DMS153 treated with DMSO at 0.1 percent for 48 hours (cell line): ENCODE data around the gene CST3.

Experiments used
- DNase-seq: peaks from one replicate; lab custom pipeline; 2025; ENCODE audit not compliant: unreplicated experiment; lab: John Stamatoyannopoulos, UW

Gene CST3

GRCh38 chr20:23604306-23604705 lies 33.4 kb downstream of the CST3 start:
- no peak for DNase-seq

DNA sequence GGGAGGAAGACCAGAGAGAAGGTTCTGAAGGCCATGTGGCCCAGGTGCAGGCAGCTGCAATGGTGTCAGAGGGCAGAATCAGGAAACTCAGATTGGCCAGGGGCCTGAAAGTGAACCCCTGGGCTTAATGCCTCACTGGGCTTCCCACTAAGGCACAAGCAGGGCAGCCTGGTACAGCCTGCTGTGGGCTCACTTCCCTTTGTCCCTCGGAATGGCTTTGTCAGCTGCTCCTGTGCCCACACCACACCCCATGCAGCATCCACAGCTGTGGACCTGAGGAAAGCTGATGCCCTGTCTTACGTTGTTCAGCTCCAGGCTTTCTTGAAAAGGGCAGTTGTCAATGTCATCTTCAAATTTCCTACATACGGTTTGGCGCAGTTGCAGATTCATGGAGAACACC lies 34.4 kb downstream of the CST3 start:
- no peak for DNase-seq

DNA sequence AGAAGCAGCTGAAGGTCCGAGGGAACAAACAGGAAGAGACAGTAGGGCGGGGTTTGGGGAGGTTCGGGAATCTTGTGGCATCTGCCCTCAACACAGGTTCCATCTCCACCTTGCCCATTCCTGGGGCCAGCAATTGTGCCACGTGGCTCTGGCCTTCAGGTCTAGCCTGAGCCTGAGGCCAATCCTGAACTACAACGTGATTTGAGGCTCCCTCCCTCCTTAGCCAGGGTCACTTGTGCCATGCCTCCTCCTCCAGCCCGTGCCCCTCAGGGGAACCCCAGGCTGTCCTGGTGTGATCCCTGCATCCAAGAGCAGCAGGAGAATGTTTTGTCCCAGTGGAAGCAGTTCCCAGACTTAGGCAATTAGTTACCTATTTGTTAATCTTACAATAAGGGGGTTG lies 35.1 kb downstream of the CST3 start:
- no peak for DNase-seq

DNA sequence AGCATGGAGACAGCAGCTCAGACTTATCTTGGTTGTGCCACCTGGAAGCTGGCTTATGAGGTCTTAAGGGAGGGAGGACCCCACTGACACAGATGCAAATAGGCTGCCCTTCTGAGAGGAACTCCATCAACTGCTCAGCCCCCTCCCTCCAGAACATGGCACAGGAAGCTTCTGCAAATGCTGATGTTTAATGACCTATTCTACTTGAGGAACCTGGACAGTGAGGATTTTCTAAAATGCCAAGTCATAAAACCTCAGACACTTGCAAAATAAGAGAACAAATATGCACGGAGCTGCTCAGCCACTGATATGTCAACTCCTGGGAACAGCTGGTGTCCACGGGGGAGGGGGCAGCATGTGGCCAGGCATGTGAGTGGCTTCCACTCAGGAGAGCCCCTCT lies 35.5 kb downstream of the CST3 start:
- no peak for DNase-seq

DNA sequence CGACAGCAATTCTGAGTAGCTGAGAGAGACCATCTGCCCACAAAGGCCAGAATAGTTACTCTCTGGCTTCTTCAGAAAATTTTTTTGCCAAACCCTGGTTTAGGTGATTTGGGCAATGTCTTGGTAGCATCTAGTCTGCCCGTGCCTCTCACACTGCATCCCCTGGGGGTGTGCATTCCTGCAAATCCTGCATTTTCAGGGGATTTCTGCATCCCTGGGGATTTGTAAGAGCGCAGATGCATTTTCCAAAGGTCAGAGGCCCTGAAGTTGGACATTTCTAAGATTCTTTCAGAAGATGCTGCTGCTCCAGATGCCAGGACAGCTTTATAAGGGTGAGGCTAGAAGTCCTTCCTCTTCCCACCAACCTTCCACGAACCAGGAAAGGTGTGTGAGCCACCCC lies 36.0 kb downstream of the CST3 start:
- DNase-seq: no peak

DNA sequence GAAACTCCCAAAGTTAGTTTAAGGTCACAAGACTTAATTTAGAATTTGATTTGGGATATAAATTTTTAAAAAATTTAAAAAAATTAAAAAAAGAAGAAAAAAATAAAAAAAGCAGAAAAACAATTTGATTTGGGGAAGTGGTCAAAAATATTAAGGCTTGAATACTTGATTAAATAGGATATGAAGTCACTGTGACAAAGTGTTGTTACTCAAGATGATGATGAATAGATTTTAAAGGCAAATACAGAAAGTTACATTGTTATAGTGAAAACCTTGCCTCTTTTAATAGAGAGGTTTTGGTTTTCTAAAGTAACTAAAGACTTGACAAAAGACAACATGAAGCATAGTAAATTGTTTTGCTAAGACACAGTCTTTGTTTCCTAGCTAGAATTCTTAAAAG lies 39.3 kb downstream of the CST3 start:
- no peak for DNase-seq

- DNase-seq: no peak
Measured at GRCh38 chr20:23596579-23597250, 41.0 kb downstream of the CST3 start.

DNA sequence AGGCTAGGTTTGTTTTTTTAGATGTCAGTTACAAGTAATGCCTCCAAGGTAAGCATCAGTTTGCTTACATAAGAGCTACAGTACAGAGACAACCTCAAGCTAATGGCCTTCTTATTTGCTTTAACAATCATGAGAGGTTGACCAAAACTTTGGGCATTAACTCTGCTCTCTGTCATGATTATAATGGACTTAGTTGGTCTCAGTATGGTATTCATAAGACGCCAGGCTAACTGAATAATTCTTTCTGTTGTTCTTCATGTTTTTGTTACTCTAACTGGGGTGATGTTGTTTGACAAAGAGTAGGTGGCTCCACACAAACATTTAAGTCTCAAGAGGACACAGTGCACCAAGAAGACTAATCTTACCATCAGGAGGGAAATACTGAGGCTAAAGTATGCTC lies 41.8 kb downstream of the CST3 start:
- no peak for DNase-seq

DNA sequence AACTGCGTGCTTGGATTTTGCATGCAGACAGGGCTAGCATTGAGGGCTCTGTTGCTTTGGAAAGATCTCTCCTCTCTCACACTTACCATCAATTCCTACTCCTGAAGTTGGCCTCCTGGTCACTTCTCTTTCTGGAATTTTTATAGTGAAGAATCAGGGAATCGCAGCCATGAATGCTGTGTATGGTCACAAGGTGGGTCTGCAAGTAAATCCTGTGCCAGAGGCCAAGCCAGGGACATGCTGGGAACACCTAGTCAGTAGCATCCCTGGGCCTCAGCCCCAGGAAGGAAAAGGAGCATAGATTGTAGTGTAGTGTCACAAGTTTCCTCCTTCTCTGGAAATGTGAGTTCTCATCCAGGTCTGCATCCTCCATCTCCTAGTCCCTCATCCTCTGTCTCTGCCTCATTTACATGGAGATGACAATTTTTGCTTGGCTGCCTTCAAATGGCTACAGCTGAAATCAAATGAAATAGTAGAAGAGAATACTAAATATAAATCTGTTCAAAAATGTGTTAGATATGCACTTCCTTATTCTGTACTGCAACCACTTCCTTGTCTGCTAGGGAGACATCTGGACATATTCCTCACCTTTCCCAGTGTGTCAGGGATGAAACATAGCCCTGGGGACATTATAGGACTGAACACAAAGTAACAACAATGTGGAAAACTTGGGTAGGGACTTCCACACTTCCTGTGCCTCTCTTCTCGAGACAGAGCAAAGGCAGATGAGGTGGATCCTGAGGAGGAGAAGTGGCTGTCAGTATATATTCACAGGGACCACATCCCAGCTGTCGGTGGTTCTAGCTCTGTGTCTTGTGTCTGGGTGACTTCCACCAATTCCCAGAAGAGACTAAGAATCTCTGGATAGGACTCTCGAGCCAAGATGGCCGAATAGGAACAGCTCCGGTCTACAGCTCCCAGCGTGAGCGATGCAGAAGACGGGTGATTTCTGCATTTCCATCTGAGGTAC lies 49.0 kb downstream of the CST3 start:
- DNase-seq: no peak

GRCh38 chr20:23587631-23588030 lies 50.1 kb downstream of the CST3 start:
- DNase-seq: no peak

- DNase-seq: no peak
Measured at GRCh38 chr20:23586735-23587525, 50.8 kb downstream of the CST3 start.

DNA sequence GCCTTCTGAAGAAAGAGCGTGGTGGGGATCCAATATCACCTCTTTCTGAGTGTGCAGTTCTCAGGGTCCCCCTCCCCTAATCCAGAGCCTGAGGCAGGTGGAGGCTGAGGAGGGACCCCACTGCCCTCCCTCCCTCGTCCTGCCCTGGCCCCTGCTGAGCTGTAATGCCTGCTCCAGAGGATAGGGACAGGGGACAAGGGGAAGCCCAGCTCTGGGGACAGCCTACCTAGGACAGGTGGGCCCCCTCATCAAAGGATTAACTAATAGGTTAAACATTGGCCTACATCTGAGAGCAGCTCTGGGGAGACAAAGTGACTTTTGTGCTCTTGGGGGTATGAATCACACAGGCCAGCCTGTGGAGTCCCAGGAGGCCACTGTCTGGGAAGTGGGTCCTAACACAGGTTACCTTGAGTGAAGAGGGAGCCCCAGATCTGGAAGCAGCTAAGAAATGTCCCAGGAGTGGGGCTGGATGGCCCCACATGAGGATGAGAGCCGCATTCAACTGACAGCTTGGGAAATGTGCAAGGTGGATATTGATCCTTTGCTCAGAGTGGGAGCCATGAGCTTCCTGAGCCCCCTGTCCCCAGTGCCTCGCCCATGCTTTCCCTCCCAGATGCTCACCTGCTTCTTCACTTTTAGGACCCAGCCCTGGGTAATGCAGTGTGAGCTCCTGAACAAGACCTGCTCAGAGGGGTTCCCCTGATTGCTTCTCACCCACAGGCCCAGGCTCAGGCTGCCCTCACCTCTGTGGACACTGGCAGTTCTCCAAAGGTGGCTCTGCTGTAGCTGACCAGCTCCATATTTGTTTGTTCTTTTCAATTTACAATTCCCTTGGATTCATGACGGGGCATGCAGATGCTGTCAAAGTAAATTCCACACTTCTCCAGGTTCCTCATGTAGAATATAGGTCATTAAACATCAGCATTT lies 51.7 kb downstream of the CST3 start:
- no peak for DNase-seq

DNA sequence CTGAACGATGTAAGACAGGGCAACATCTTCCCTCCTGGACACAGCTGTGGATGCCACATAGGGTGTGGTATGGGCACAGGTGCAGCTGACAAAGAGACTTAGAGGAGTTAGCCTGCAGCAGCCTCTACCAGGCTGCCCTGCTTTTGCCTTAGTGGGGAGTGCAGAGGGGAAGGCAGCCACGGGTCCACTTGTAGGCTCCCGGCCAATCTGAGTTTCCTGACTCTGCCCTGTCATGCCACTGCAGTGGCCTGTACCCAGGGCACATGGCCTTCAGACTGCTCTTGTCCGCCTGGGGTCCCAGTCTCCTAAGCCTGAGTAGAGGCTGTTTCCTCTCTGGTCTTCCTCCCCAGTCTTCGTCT lies 52.3 kb downstream of the CST3 start:
- no peak for DNase-seq

GRCh38 chr20:23584434-23585199 lies 53.1 kb downstream of the CST3 start:
- no peak for DNase-seq
